HFFc6 (cell line): Measurements from ENCODE around the gene TXNDC2. TPM values are rescaled to one million over a fixed set of nuclear protein-coding genes. Genes with fewer than 3 reads are reported as not detected.
A peak's percentile ranks its signal among the peaks of the same experiment; 100 is the strongest.
"Not testable (repeated sequence)": the region's sequence is repeated elsewhere in the genome, so short reads cannot be mapped to it uniquely, and the experiment has no call there.

Source experiments
- DNase-seq: peaks from one replicate; pipeline ENCODE4 v3.0.0-alpha.2; 2018
- H3K27ac Mint-ChIP-seq: 2 replicates; pipeline ENCODE4 v1.8.0; 2020; ENCODE audit warnings: mild to moderate bottlenecking, mixed read lengths
- H3K27me3 Mint-ChIP-seq: 2 replicates; pipeline ENCODE4 v1.8.0; 2021; ENCODE audit warnings: mild to moderate bottlenecking, moderate library complexity, mixed read lengths; ENCODE audit not compliant: insufficient read depth
- H3K36me3 Mint-ChIP-seq: 2 replicates; pipeline ENCODE4 v1.8.0; 2021; ENCODE audit warnings: low read depth, mixed read lengths
- H3K4me1 Mint-ChIP-seq: 2 replicates; pipeline ENCODE4 v1.8.0; 2020; ENCODE audit warnings: low read depth, mixed read lengths
- H3K4me3 Mint-ChIP-seq: 2 replicates; pipeline ENCODE4 v1.8.0; 2020; ENCODE audit warnings: mild to moderate bottlenecking, moderate library complexity, mixed read lengths
- H3K9me3 Mint-ChIP-seq: 2 replicates; pipeline ENCODE4 v1.8.0; 2020; ENCODE audit warnings: mild to moderate bottlenecking, mixed read lengths
- CTCF ChIP-seq: fragments of 200-600 bp; sonication (generic); IDR thresholded peaks from 2 replicates; pipeline ENCODE4 v1.5.0; 2021; ENCODE audit warnings: antibody characterized with exemption, mild to moderate bottlenecking
- total RNA-seq, 6 experiments: library from RNA; stranded (reverse); fragmentation: NEBNext Ultra II Directional; extraction: Animal tissue kit (Norgen Biotek cat#: 25700); gene quantifications; 2 replicates in 1 of 6; 3 replicates in 5 of 6; pipeline ENCODE4 v1.2.3, GENCODE V29; 2021

TXNDC2 gene
- total RNA-seq, 6 experiments from 2014 or later: 0.14 to 0.34 (median 0.18) TPM; not detected in 3

GRCh38 chr18:9887992-9888391, 2.2 kb downstream of the TXNDC2 start:
- Mint-ChIP-seq H3K9me3 (no peaks in the 10 kb centered on the region), H3K27me3 (peaks cover 1% of the 10 kb centered on the region)
- DNase-seq: no peak

GRCh38 chr18:9890196-9890595, 4.4 kb downstream of the TXNDC2 start:
- TF ChIP-seq CTCF: no peak
- Mint-ChIP-seq H3K36me3 (no peaks in the 10 kb centered on the region), H3K27me3 (peaks cover 1% of the 10 kb centered on the region), H3K9me3 (no peaks in the 10 kb centered on the region), H3K4me1 (peaks cover 16% of the 10 kb centered on the region), H3K4me3 (no peak overlapping the region), H3K27ac (no peak overlapping the region)
- no peak for DNase-seq

More at GRCh38 chr18:9887992-9888391, 2.2 kb downstream of the TXNDC2 start:
- H3K27ac Mint-ChIP-seq: no peak overlapping the region
- H3K4me1 Mint-ChIP-seq: peaks cover 9% of the 10 kb centered on the region
- no peak for TF ChIP-seq CTCF
- H3K4me3 Mint-ChIP-seq: no peak overlapping the region
- no peaks in the 10 kb centered on the region for H3K36me3 Mint-ChIP-seq

GRCh38 chr18:9890957-9891356, 5.2 kb downstream of the TXNDC2 start:
- H3K27ac Mint-ChIP-seq: no peak overlapping the region

GRCh38 chr18:9891515-9891914, 5.7 kb downstream of the TXNDC2 start:
- not testable (repeated sequence) for H3K9me3 Mint-ChIP-seq, H3K4me3 Mint-ChIP-seq, H3K27ac Mint-ChIP-seq, H3K36me3 Mint-ChIP-seq, H3K27me3 Mint-ChIP-seq
- peak; percentile 34 for DNase-seq
- peaks cover 24% of the 10 kb centered on the region for H3K4me1 Mint-ChIP-seq

More at GRCh38 chr18:9890957-9891356, 5.2 kb downstream of the TXNDC2 start:
- H3K27me3 Mint-ChIP-seq: peaks cover 1% of the 10 kb centered on the region
- no peaks in the 10 kb centered on the region for H3K9me3 Mint-ChIP-seq
- no peak overlapping the region for H3K4me3 Mint-ChIP-seq
- H3K4me1 Mint-ChIP-seq: peaks cover 24% of the 10 kb centered on the region
- no peak for DNase-seq
- H3K36me3 Mint-ChIP-seq: no peaks in the 10 kb centered on the region
- no peak for TF ChIP-seq CTCF

- Mint-ChIP-seq H3K9me3 (no peaks in the 10 kb centered on the region), H3K4me1 (peaks cover 41% of the 10 kb centered on the region), H3K4me3 (no peak overlapping the region), H3K36me3 (no peaks in the 10 kb centered on the region), H3K27me3 (no peaks in the 10 kb centered on the region; the same call in 1 of the 2 replicates), H3K27ac (no peak overlapping the region)
- DNase-seq: no peak
- TF ChIP-seq CTCF: no peak
These were observed 8.8 kb downstream of the TXNDC2 start for GRCh38 chr18:9894454-9895068.

- H3K4me1 Mint-ChIP-seq: peaks cover 41% of the 10 kb centered on the region
- no peaks in the 10 kb centered on the region; the same call in 1 of the 2 replicates for H3K27me3 Mint-ChIP-seq
- TF ChIP-seq CTCF: no peak
- H3K9me3 Mint-ChIP-seq: no peaks in the 10 kb centered on the region
- no peak for DNase-seq
- no peak overlapping the region for H3K4me3 Mint-ChIP-seq
- H3K27ac Mint-ChIP-seq: no peak overlapping the region; the same call in 1 of the 2 replicates
- no peaks in the 10 kb centered on the region for H3K36me3 Mint-ChIP-seq
These were observed 11.4 kb downstream of the TXNDC2 start for GRCh38 chr18:9897129-9897528.

GRCh38 chr18:9897787-9898291, 12.1 kb downstream of the TXNDC2 start:
- H3K27me3 Mint-ChIP-seq, H3K4me3 Mint-ChIP-seq: not testable (repeated sequence)

More at GRCh38 chr18:9897787-9898291, 12.1 kb downstream of the TXNDC2 start:
- not testable (repeated sequence) for H3K9me3 Mint-ChIP-seq, H3K27ac Mint-ChIP-seq, H3K36me3 Mint-ChIP-seq, DNase-seq
- H3K4me1 Mint-ChIP-seq: peaks cover 41% of the 10 kb centered on the region
